ENCODE measurements around the gene MAST3. TPM values are rescaled to one million over a fixed set of nuclear protein-coding genes. Genes with fewer than 3 reads are reported as not detected.

Gene MAST3
- total RNA-seq, 2 experiments from 2014 or later = 14.8 to 31.4 TPM

DNA sequence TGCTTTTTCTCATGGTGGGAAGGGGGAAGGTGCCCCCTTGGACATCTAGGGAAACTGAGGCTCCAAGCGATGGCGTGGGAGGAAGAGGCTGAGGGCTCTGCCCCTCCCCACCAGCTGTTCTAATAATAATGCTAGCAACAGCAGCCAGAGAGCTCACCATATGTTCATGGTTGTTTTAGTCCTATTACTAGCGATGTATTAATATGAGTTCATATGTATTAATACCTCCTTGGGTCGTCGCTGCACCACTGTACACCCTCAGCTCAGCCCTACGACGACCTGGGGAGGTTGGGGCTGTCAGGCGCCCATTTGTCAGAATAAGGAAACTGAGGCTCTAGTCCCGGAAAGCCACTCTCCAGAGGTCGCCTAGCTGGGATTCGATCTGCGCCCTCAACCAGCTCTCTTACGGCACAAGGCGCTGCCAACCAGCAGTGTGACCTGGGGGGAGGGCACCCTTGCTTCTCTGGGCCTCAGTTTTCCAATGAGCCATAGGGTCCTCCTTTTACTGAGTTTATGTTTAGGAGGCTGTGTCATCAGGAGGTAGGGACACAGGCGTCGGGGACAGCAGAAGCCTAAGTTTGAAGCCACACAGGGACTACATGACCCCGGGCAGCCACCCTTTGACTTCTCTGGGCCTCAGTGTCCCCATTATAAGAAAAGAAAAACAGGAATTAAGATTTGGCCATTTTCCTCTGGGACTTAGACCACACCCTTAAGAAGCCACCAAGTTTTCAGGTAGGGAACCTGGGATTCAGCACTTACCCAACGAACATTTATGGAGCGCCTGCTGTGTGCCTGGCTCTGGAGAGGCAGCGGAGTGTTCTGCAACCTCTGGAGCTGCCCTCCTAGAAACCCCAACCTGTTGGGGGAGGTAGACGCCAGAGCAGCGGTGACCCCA is 664 bp downstream of the MAST3 start:
- Histone ChIP-seq H3K79me2 (ENCODE audit: insufficient read depth, low read depth, low read length) (peaks cover 55% of the 10 kb centered on the region; the same call in 1 of the 2 replicates), H3K36me3 (ENCODE audit: insufficient read depth, low read length) (peaks cover 24% of the 10 kb centered on the region), H3K4me3 (ENCODE audit: low read depth, low read length, poor library complexity, severe bottlenecking) (peak overlapping the region; percentile 77), H3K27ac (ENCODE audit: low read depth, low read length, poor library complexity, severe bottlenecking) (peak overlapping the region; percentile 90), H3K9me2 (ENCODE audit: insufficient read depth, low read length) (no peaks in the 10 kb centered on the region), H2AFZ (ENCODE audit: low read length) (no peak overlapping the region), H4K20me1 (ENCODE audit: insufficient read depth, low read length) (no peaks in the 10 kb centered on the region), H3K4me1 (ENCODE audit: insufficient read depth, low read length, poor library complexity, severe bottlenecking) (peaks cover 61% of the 10 kb centered on the region), H3K9me3 (ENCODE audit: low read length) (no peaks in the 10 kb centered on the region), H3K4me2 (ENCODE audit: low read length) (peak overlapping the region; percentile 78)
- ChIA-PET POLR2A (interaction anchor here (0.7 to 2.4 kb wide), 4 partner anchors 9 to 95 kb away, joined by 3 to 24 read pairs (median 4); partner anchors contain the start of gene MPV17L2), CTCF (ENCODE audit: unreplicated experiment) (interaction anchor here (1.0 kb wide), 1 partner anchor 10 kb away, joined by 3 read pairs; no protein-coding TSS in a partner anchor)
- DNase-seq (ENCODE audit: low spot score) = peak; percentile 41
- TSS peak; percentile 91 for BruUV-seq (replicated peaks)
- intact Hi-C loops (cut with micrococcal nuclease; ENCODE audit: unreplicated experiment) = loop anchor here (5.0 to 10.0 kb wide), 2 partner anchors 153 to 346 kb away; partner anchors contain the start of gene FCHO1
- no peak for TF ChIP-seq EZH2phosphoT487 (IDR thresholded peaks at IDR 0.05; ENCODE audit: borderline replicate concordance, low read depth, low read length)
- 0 out of 2 replicates have a peak, but pooled peaks have one; percentile 18 for TF ChIP-seq CTCF (conservative IDR thresholded peaks at IDR 0.05; ENCODE audit: low read length)

DNA sequence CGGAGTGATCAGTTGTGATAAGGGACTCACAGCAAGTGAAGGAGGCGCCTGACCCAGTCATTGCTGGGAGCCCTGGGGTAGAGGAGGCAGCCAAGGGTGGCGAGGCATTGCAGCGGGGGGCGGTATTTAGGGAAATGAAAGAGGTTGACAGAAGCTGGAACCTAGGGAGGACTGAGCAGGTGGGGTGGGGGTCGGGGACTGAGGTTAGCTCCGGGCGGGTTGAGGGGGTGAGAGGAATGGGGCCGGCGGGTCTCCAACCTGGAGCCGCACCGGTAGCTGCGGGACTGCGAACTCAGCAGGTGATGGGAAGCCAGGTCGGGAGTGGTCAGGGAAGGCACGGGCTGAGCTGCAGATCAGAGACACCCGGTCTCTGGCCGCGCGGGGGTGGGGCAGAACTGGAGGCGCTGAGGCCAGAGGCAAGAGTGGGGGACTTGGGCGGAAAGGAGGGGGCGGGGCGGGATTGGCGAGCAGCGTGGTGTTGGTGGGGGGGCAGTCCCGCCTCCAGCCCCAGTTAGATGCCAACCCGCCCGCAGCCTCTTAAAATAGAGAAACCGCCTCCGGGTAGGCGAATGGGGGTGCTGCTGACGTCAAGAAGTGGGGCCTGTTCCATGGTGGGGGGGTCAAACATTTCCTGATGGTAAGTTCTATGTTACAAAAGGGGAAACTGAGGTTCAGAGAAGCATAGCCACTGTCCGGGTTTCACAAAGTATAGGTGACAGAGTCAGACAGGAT is 1.5 kb downstream of the MAST3 start:
- no TSS peak for BruUV-seq (replicated peaks)
- Histone ChIP-seq H3K4me2 (ENCODE audit: low read length) (peak overlapping the region; percentile 78), H3K4me1 (ENCODE audit: insufficient read depth, low read length, poor library complexity, severe bottlenecking) (peaks cover 61% of the 10 kb centered on the region), H3K79me2 (ENCODE audit: insufficient read depth, low read depth, low read length) (peaks cover 54% of the 10 kb centered on the region; the same call in 1 of the 2 replicates), H3K27ac (ENCODE audit: low read depth, low read length, poor library complexity, severe bottlenecking) (peak overlapping the region; percentile 90), H3K9me3 (ENCODE audit: low read length) (no peaks in the 10 kb centered on the region), H3K36me3 (ENCODE audit: insufficient read depth, low read length) (peaks cover 29% of the 10 kb centered on the region), H3K9me2 (ENCODE audit: insufficient read depth, low read length) (no peaks in the 10 kb centered on the region), H2AFZ (ENCODE audit: low read length) (no peak overlapping the region), H3K4me3 (ENCODE audit: low read depth, low read length, poor library complexity, severe bottlenecking) (peak overlapping the region; percentile 77), H4K20me1 (ENCODE audit: insufficient read depth, low read length) (no peaks in the 10 kb centered on the region)
- DNase-seq (ENCODE audit: low spot score) = peak; percentile 94
- POLR2A ChIA-PET = interaction anchor here (0.7 to 2.4 kb wide), 4 partner anchors 8 to 94 kb away, joined by 3 to 24 read pairs (median 5); partner anchors contain the start of gene MPV17L2
- TF ChIP-seq CTCF (conservative IDR thresholded peaks at IDR 0.05; ENCODE audit: low read length) = no peak
- TF ChIP-seq EZH2phosphoT487 (IDR thresholded peaks at IDR 0.05; ENCODE audit: borderline replicate concordance, low read depth, low read length) = no peak
- CTCF ChIA-PET (ENCODE audit: unreplicated experiment) = interaction anchor here (0.7 kb wide), 1 partner anchor 9 kb away, joined by 4 read pairs; no protein-coding TSS in a partner anchor
- intact Hi-C loops (cut with micrococcal nuclease; ENCODE audit: unreplicated experiment) = loop anchor here (5.0 to 10.0 kb wide), 2 partner anchors 154 to 347 kb away; partner anchors contain the start of gene FCHO1
